Measurements from ENCODE around the gene CHMP1A.

DNA sequence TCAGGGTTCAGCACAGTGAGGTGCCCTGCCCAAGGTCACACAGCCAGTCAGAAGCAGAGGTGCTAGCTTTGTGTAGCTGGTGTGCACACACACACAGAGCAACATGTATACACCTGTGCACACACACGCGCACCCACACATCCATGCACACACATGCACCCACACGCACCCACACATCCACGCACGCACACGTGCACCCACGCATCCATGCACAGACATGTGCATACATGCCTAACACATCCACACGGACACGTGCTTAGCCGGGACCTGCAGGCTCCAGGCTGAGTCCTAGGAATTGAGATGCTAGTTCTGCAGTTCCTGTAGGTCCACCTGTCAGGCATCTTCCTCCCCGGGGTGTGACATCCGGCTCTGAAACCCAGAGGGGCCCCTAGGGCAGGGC is 57.1 kb downstream of the CHMP1A start:
- TF ChIP-seq, protein P1, sequence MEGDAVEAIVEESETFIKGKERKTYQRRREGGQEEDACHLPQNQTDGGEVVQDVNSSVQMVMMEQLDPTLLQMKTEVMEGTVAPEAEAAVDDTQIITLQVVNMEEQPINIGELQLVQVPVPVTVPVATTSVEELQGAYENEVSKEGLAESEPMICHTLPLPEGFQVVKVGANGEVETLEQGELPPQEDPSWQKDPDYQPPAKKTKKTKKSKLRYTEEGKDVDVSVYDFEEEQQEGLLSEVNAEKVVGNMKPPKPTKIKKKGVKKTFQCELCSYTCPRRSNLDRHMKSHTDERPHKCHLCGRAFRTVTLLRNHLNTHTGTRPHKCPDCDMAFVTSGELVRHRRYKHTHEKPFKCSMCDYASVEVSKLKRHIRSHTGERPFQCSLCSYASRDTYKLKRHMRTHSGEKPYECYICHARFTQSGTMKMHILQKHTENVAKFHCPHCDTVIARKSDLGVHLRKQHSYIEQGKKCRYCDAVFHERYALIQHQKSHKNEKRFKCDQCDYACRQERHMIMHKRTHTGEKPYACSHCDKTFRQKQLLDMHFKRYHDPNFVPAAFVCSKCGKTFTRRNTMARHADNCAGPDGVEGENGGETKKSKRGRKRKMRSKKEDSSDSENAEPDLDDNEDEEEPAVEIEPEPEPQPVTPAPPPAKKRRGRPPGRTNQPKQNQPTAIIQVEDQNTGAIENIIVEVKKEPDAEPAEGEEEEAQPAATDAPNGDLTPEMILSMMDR (IDR thresholded peaks at IDR 0.05; ENCODE audit: low read depth, low read length, poor library complexity, severe bottlenecking) = no peak
- no peak for TF ChIP-seq EZH2phosphoT487 (IDR thresholded peaks at IDR 0.05; ENCODE audit: borderline replicate concordance, low read length)

Data from DOHH2 (cell line).